RWPE1 (cell line): Measurements from ENCODE around the gene FGB.

ENCODE experiments used
- CTCF ChIA-PET: fragments of 350-600 bp; sonication (Branson Sonifier 250); formaldehyde crosslinking; extraction: SDS; loops from one replicate; lab custom pipeline; 2021; lab: Yijun Ruan, JAX
- POLR2A ChIA-PET: fragments of 400-600 bp; formaldehyde crosslinking; extraction: SDS; loops from one replicate; lab custom pipeline; 2020; ENCODE audit warnings: antibody characterized with exemption; ENCODE audit not compliant: low non-redundant PET; lab: Yijun Ruan, JAX
- DNase-seq: peaks from one replicate; pipeline ENCODE4 v3.0.0; 2012; ENCODE audit warnings: low spot score
- H3K27ac ChIP-seq: fragments of 450-650 bp; 2 replicates; pipeline ENCODE4 v1.5.1; 2017
- TF ChIP-seq, protein P1 (sequence below): fragments of 450-650 bp; conservative IDR thresholded peaks from 2 replicates; pipeline ENCODE4 v1.5.1; 2017; ENCODE audit warnings: low read depth, mild to moderate bottlenecking

FGB gene

GRCh38 chr4:154615211-154615610 lies 52.4 kb downstream of the FGB start:
- H3K27ac ChIP-seq: no peak overlapping the region
- TF ChIP-seq, protein P1, sequence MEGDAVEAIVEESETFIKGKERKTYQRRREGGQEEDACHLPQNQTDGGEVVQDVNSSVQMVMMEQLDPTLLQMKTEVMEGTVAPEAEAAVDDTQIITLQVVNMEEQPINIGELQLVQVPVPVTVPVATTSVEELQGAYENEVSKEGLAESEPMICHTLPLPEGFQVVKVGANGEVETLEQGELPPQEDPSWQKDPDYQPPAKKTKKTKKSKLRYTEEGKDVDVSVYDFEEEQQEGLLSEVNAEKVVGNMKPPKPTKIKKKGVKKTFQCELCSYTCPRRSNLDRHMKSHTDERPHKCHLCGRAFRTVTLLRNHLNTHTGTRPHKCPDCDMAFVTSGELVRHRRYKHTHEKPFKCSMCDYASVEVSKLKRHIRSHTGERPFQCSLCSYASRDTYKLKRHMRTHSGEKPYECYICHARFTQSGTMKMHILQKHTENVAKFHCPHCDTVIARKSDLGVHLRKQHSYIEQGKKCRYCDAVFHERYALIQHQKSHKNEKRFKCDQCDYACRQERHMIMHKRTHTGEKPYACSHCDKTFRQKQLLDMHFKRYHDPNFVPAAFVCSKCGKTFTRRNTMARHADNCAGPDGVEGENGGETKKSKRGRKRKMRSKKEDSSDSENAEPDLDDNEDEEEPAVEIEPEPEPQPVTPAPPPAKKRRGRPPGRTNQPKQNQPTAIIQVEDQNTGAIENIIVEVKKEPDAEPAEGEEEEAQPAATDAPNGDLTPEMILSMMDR: no peak
- CTCF ChIA-PET: interaction anchor here (0.6 to 1.6 kb wide), 2 partner anchors 56 to 458 kb away, joined by 3 to 8 read pairs; no protein-coding TSS in a partner anchor
- POLR2A ChIA-PET: no interaction called here
- DNase-seq: no peak

- TF ChIP-seq, protein P1: no peak
- no peak for DNase-seq
- ChIA-PET CTCF (interaction anchor here (0.5 to 1.6 kb wide), 4 partner anchors 10 to 112 kb away, joined by 3 to 8 read pairs (median 4); no protein-coding TSS in a partner anchor), POLR2A (no interaction called here)
- H3K27ac ChIP-seq: no peak overlapping the region
Observed at GRCh38 chr4:154616287-154616686, 53.5 kb downstream of the FGB start.

- H3K27ac ChIP-seq: no peak overlapping the region
- no peak for DNase-seq
- CTCF ChIA-PET: interaction anchor here (1.0 to 1.6 kb wide), 2 partner anchors 10 to 58 kb away, joined by 3 to 8 read pairs; no protein-coding TSS in a partner anchor
- POLR2A ChIA-PET: no interaction called here
- TF ChIP-seq, protein P1: no peak
Observed at GRCh38 chr4:154616731-154617130, 53.9 kb downstream of the FGB start.

- no peak overlapping the region for H3K27ac ChIP-seq
- POLR2A ChIA-PET: no interaction called here
- DNase-seq: no peak
- TF ChIP-seq, protein P1: no peak
- CTCF ChIA-PET: interaction anchor here (0.6 to 9.0 kb wide), 6 partner anchors 19 to 114 kb away, joined by 3 to 62 read pairs (median 6); partner anchors contain the start of gene PLRG1
Observed at GRCh38 chr4:154617820-154618317, 55.1 kb downstream of the FGB start.

DNA sequence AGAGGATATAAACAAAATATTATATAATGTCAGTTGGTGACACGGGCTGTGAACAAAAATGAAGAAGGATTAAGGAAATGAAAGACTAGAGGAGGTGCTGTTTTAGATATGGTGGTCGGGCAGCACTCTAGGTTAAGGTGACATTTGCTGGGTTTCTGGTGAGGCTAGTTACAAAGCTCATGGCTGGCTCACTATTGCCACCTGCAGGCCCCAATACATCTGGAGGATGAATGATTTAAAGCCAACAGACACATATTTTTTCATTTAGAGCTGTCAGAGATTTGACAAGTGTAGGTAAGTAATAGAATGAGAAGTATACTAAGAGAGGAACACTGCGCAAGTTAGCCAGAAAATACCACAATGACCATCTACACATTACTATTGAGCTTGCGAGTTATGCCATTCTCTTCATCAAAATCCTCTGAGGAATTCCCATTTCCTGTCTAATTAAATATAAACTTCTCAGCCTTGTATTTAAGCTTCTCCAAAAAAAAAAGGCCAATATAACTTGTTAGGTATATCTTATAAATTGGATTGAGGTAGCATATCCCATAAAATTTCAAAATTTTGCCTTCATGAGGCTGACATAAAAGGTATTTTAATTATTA lies 56.0 kb downstream of the FGB start:
- CTCF ChIA-PET: interaction anchor here (0.6 to 9.0 kb wide), 17 partner anchors 15 to 911 kb away, joined by 3 to 62 read pairs (median 5); partner anchors contain the start of genes FGB and PLRG1
- no peak overlapping the region for H3K27ac ChIP-seq
- TF ChIP-seq, protein P1: peak; percentile 67
- DNase-seq: peak; percentile 52
- POLR2A ChIA-PET: no interaction called here

GRCh38 chr4:154620111-154620510 lies 57.3 kb downstream of the FGB start:
- CTCF ChIA-PET: interaction anchor here (0.7 to 9.0 kb wide), 3 partner anchors 61 to 68 kb away, joined by 3 to 62 read pairs (median 28); partner anchors contain the start of gene PLRG1
- POLR2A ChIA-PET: no interaction called here
- TF ChIP-seq, protein P1: no peak
- no peak overlapping the region for H3K27ac ChIP-seq
- no peak for DNase-seq
